ENCODE data around the gene SHISAL2B.

The SHISAL2B gene

DNA sequence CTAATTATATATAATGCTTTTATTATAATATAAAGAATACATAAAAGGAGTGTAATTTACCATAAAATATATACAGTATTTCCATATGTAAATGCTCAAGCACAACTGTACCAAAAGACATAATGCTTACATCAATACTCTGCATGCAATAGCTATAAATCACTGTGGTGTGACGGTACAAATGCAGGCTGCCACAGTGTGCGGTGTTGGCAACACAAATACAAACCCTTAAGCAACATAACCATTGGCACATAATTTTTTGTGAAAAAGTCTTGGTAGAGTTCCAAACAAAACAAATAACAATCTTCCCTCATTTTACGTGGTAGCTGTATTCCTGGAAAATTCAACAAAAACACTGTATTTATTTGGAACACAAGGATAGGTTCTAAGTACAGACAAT is 1.9 kb upstream of the SHISAL2B start:
- Histone ChIP-seq H3K4me3 (ENCODE audit: low read length) (no peak overlapping the region), H3K4me2 (ENCODE audit: low read length) (no peak overlapping the region), H3F3A (ENCODE audit: control insufficient read depth, insufficient read depth) (no peaks in the 10 kb centered on the region), H3K36me3 (ENCODE audit: control insufficient read depth, low read length) (no peaks in the 10 kb centered on the region), H3K9me2 (replicated peaks; ENCODE audit: control insufficient read depth, low read length) (no peaks in the 10 kb centered on the region), H3K9me3 (ENCODE audit: control insufficient read depth, insufficient read depth, low read length) (no peaks in the 10 kb centered on the region), H3K27ac (ENCODE audit: low read depth, low read length) (no peak overlapping the region), H4K20me1 (ENCODE audit: control insufficient read depth, insufficient read depth, low read depth, low read length) (no peaks in the 10 kb centered on the region), H3K79me2 (ENCODE audit: control insufficient read depth, low read length) (no peaks in the 10 kb centered on the region), H3K4me1 (ENCODE audit: control insufficient read depth, low read length) (no peaks in the 10 kb centered on the region), H3K27me3 (ENCODE audit: control insufficient read depth, low read length) (peaks cover 6% of the 10 kb centered on the region; the same call in 1 of the 2 replicates)
- TF ChIP-seq, protein P1, sequence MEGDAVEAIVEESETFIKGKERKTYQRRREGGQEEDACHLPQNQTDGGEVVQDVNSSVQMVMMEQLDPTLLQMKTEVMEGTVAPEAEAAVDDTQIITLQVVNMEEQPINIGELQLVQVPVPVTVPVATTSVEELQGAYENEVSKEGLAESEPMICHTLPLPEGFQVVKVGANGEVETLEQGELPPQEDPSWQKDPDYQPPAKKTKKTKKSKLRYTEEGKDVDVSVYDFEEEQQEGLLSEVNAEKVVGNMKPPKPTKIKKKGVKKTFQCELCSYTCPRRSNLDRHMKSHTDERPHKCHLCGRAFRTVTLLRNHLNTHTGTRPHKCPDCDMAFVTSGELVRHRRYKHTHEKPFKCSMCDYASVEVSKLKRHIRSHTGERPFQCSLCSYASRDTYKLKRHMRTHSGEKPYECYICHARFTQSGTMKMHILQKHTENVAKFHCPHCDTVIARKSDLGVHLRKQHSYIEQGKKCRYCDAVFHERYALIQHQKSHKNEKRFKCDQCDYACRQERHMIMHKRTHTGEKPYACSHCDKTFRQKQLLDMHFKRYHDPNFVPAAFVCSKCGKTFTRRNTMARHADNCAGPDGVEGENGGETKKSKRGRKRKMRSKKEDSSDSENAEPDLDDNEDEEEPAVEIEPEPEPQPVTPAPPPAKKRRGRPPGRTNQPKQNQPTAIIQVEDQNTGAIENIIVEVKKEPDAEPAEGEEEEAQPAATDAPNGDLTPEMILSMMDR (IDR thresholded peaks at IDR 0.05; ENCODE audit: low read depth, low read length, poor library complexity, severe bottlenecking), result no peak
- TF ChIP-seq EZH2phosphoT487 (IDR thresholded peaks at IDR 0.05; ENCODE audit: borderline replicate concordance, low read length), result no peak

DNA sequence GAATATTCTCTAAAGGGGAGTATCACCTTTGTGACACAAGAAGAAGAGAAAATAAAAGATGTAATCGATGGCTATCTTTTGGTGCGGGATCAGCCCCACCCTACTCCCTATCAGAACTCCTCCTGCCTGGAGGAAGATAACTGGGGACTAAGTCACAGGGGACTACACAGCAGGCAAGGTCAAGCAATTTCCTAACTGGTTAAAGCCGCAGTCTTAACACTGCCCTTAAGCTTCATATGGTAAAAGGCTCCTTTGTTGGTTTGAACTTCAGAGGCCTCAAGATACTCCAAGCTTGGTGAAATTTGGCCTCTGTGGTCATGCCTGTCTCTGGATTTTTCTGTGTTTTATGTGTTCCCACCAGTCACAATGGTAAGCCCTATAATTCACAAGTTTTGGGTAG is 1.3 kb upstream of the SHISAL2B start:
- Histone ChIP-seq H3K4me1 (ENCODE audit: control insufficient read depth, low read length) (no peaks in the 10 kb centered on the region), H3K4me3 (ENCODE audit: low read length) (no peak overlapping the region), H3K9me2 (replicated peaks; ENCODE audit: control insufficient read depth, low read length) (no peaks in the 10 kb centered on the region), H3K4me2 (ENCODE audit: low read length) (no peak overlapping the region), H3F3A (ENCODE audit: control insufficient read depth, insufficient read depth) (no peaks in the 10 kb centered on the region), H4K20me1 (ENCODE audit: control insufficient read depth, insufficient read depth, low read depth, low read length) (no peaks in the 10 kb centered on the region), H3K9me3 (ENCODE audit: control insufficient read depth, insufficient read depth, low read length) (no peaks in the 10 kb centered on the region), H3K36me3 (ENCODE audit: control insufficient read depth, low read length) (no peaks in the 10 kb centered on the region), H3K79me2 (ENCODE audit: control insufficient read depth, low read length) (no peaks in the 10 kb centered on the region), H3K27ac (ENCODE audit: low read depth, low read length) (no peak overlapping the region), H3K27me3 (ENCODE audit: control insufficient read depth, low read length) (peaks cover 5% of the 10 kb centered on the region; the same call in 1 of the 2 replicates)
- no peak for TF ChIP-seq EZH2phosphoT487 (IDR thresholded peaks at IDR 0.05; ENCODE audit: borderline replicate concordance, low read length)
- TF ChIP-seq, protein P1 (IDR thresholded peaks at IDR 0.05; ENCODE audit: low read depth, low read length, poor library complexity, severe bottlenecking), result no peak

DNA sequence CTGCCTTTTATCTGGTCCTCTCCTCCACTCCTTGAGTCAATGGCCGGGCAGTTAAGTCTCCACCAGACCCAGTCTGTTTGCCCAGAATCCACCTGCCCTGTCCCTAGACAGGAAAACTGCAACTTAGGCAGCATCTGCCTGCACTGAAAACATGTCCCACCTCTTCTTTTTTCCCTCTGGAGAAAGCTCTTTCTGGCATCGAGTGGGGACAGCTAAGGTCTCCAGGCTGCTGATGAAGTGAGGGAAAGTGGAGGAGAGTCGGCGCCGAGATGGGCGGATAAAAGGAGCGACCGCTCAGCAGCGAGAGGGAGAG is 243 bp upstream of the SHISAL2B start:
- Histone ChIP-seq H3K4me1 (ENCODE audit: control insufficient read depth, low read length) (no peaks in the 10 kb centered on the region), H3K36me3 (ENCODE audit: control insufficient read depth, low read length) (no peaks in the 10 kb centered on the region), H3K4me3 (ENCODE audit: low read length) (no peak overlapping the region), H3F3A (ENCODE audit: control insufficient read depth, insufficient read depth) (no peaks in the 10 kb centered on the region), H3K27me3 (ENCODE audit: control insufficient read depth, low read length) (0 out of 2 replicates have a peak, but pooled peaks cover 3% of the 10 kb centered on the region), H4K20me1 (ENCODE audit: control insufficient read depth, insufficient read depth, low read depth, low read length) (no peaks in the 10 kb centered on the region), H3K4me2 (ENCODE audit: low read length) (no peak overlapping the region), H3K9me2 (replicated peaks; ENCODE audit: control insufficient read depth, low read length) (no peaks in the 10 kb centered on the region), H3K27ac (ENCODE audit: low read depth, low read length) (no peak overlapping the region), H3K9me3 (ENCODE audit: control insufficient read depth, insufficient read depth, low read length) (no peaks in the 10 kb centered on the region), H3K79me2 (ENCODE audit: control insufficient read depth, low read length) (no peaks in the 10 kb centered on the region)
- no peak for TF ChIP-seq EZH2phosphoT487 (IDR thresholded peaks at IDR 0.05; ENCODE audit: borderline replicate concordance, low read length)
- TF ChIP-seq, protein P1 (IDR thresholded peaks at IDR 0.05; ENCODE audit: low read depth, low read length, poor library complexity, severe bottlenecking), result no peak

DNA sequence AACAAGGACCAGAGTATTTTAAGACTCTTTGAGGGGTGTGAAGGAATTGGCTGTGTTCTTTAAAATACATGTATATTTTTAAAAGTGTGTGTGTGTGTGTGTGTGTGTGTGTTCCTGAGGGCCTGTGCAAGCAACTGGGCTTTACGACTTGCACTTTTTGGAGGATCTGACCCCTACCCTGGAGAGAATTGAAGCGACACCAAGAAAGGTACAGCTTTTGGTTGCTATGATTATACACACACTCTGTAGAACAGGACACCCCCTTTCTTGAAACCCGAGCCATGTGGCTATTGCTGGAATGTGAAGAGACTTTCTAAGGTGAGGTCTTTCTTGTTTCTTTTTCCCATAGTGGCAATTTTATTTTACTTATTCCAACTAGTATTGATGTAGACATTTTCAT is 988 bp downstream of the SHISAL2B start:
- no peaks in the 10 kb centered on the region for H3K79me2 ChIP-seq (ENCODE audit: control insufficient read depth, low read length)
- no peaks in the 10 kb centered on the region for H3K36me3 ChIP-seq (ENCODE audit: control insufficient read depth, low read length)
- no peak overlapping the region for H3K27ac ChIP-seq (ENCODE audit: low read depth, low read length)
- 0 out of 2 replicates have a peak, but pooled peaks cover 3% of the 10 kb centered on the region for H3K27me3 ChIP-seq (ENCODE audit: control insufficient read depth, low read length)
- H3K4me1 ChIP-seq (ENCODE audit: control insufficient read depth, low read length), result no peaks in the 10 kb centered on the region
- no peaks in the 10 kb centered on the region for H4K20me1 ChIP-seq (ENCODE audit: control insufficient read depth, insufficient read depth, low read depth, low read length)
- no peaks in the 10 kb centered on the region for H3F3A ChIP-seq (ENCODE audit: control insufficient read depth, insufficient read depth)
- TF ChIP-seq, protein P1 (IDR thresholded peaks at IDR 0.05; ENCODE audit: low read depth, low read length, poor library complexity, severe bottlenecking), result no peak
- TF ChIP-seq EZH2phosphoT487 (IDR thresholded peaks at IDR 0.05; ENCODE audit: borderline replicate concordance, low read length), result no peak
- no peaks in the 10 kb centered on the region for H3K9me2 ChIP-seq (replicated peaks; ENCODE audit: control insufficient read depth, low read length)
- no peaks in the 10 kb centered on the region for H3K9me3 ChIP-seq (ENCODE audit: control insufficient read depth, insufficient read depth, low read length)
- H3K4me3 ChIP-seq (ENCODE audit: low read length), result no peak overlapping the region
- H3K4me2 ChIP-seq (ENCODE audit: low read length), result no peak overlapping the region

All from DOHH2 (cell line).